ENCODE results near the gene PER3.

Gene PER3

DNA sequence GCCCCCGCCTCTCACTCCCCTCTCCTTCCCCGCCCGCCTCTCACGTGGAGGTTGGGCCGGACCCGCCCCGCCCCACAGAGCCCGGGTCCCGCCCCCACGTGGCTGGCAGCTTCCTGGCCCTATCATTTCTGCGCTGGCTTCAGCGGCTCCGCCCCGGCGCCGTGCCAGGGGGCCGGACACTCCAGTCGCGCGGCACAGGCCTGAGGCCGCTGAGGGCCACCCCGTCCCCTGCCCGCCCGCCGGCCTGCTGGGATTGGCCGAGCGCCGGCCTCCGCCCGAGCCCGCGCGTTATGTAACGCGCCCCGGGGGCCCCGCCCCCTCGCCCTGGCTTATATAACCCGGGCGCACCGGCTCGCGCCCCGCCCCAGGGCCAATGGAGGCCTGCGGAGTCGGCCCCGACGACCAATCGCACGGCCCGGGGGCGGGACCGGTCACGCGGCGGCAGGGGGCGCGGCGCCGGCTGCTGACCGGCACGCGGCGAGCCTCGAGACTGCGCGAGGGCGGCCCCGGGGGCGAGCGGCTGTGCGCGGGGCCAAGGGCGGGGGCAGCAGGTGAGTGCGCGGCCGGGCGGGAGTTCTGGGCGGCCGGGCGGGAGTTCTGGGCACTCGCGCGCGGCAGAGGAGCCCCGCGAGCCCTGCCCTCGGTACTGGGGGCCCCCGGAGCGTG, at the start of gene PER3:
PER3 (plus strand) TSS at position 466 of the 666 bp plus-strand sequence. CDS start 587 bp downstream, outside the sequence.
- DNase-seq (ENCODE audit: low read depth in 3 of 3) = peak; percentile 78 to 87 (median 78)

DNA sequence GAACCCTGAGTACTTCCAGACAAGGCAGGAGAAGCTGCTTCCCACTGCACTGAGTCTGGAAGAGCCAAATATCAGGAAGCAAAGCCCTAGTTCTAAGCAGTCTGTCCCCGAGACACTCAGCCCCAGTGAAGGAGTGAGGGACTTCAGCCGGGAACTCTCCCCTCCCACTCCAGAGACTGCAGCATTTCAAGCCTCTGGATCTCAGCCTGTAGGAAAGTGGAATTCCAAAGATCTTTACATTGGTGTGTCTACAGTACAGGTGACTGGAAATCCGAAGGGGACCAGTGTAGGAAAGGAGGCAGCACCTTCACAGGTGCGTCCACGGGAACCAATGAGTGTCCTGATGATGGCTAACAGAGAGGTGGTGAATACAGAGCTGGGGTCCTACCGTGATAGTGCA, 46.0 kb upstream of the PER3 start:
- no peak for DNase-seq (ENCODE audit: low read depth in 3 of 3)

DNA sequence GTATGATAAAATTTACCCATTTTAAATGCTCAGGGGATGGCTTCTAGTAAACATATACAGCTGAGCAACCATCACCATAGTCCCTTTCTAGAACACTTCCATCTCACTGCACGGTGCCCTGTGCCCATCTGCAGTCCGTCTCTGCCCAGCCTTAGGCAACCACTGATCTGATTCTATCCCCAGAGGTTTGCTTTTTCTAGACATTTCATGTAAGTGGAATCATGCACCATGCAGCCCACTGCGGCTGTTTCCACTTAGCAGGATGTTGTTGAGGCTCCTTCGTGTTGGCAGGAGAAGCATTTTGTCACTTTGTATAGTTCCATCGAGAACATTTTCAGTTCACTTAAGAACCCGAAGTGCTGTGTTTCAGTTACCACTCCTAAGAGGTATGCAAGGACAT, 40.7 kb upstream of the PER3 start:
- no peak for DNase-seq (ENCODE audit: low read depth in 3 of 3)

DNA sequence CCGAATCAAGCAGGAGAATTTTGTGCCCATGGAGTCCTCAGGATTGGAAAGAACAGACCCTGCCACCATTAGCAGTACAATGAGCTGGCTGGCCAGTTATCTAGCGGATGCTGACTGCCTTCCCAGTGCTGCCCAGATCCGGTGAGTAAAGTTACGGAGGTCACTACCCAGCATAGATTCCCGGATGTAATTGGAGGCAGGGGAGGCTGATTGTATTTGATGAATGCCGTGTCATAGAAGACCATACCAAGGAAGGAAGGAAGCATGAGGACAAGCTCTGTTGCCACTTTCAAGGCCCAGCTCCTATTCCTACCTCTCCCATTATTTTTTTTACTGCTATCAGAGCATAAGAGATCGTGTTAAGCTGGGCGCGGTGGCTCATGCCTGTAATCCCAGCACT, 39.2 kb upstream of the PER3 start:
- no peak for DNase-seq (ENCODE audit: low read depth in 3 of 3)

DNA sequence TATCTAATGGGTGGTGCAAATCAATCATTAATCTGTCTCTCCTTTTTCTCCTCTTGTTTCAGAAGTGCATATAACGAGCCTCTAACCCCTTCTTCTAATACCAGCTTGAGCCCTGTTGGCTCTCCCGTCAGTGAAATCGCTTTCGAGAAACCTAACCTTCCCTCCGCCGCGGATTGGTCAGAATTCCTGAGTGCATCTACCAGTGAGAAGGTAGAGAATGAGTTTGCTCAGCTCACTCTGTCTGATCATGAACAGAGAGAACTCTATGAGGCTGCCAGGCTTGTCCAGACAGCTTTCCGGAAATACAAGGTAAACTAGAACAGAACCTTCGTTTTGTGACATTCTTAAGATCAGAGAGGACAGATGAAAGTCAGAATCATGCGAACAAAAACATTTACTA, 38.3 kb upstream of the PER3 start:
- DNase-seq (ENCODE audit: low read depth in 3 of 3) = no peak

DNA sequence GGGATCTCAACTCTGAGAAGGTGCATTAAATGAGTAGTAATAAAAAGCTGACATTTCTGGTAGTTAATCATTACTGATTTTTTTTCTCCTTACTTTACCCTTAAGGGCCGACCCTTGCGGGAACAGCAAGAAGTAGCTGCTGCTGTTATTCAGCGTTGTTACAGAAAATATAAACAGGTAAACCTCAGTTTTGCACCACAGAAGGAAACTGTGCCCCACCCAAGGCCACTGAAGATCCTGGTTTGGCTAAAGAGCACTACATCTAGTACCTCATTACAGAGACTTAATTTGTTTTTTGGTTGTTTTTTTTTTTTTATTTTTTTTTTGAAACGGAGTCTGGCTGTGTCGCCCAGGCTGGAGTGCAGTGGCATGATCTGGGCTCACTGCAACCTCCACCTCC, 36.5 kb upstream of the PER3 start:
- DNase-seq (ENCODE audit: low read depth in 3 of 3) = no peak

DNA sequence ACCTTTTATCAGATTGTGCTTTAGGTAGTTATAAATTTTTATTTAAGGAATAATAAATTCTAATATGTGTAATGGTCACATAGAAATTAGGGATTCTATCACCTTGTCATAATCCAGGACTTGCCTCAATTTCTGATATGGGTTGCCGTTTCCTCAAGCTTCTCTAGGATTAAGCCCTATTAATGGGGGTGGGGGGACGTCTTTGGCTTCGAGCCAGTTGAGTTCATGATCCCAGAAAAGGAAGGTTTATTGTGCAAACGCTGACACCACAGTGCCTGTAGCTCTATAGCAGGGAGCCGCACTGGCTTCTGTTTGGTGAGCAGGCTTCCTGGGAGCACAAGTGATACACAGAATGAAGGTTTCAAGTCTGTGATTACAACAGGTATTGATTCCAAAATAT, 35.0 kb upstream of the PER3 start:
- no peak for DNase-seq (ENCODE audit: low read depth in 3 of 3)

DNA sequence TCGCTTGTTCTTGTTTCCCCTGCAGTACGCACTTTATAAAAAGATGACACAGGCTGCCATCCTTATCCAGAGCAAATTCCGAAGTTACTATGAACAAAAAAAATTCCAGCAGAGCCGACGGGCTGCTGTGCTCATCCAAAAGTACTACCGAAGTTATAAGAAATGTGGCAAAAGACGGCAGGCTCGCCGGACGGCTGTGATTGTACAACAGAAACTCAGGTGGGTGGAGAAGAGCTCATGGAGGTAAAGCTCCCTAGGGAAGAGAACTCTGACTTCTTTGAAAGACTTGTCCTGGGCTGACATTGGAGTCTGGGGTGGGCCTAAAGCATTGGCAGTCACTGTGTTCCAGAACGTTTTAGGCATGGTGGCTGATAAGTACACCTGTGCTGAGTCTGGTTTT, 32.9 kb upstream of the PER3 start:
- no peak for DNase-seq (ENCODE audit: low read depth in 3 of 3)

DNA sequence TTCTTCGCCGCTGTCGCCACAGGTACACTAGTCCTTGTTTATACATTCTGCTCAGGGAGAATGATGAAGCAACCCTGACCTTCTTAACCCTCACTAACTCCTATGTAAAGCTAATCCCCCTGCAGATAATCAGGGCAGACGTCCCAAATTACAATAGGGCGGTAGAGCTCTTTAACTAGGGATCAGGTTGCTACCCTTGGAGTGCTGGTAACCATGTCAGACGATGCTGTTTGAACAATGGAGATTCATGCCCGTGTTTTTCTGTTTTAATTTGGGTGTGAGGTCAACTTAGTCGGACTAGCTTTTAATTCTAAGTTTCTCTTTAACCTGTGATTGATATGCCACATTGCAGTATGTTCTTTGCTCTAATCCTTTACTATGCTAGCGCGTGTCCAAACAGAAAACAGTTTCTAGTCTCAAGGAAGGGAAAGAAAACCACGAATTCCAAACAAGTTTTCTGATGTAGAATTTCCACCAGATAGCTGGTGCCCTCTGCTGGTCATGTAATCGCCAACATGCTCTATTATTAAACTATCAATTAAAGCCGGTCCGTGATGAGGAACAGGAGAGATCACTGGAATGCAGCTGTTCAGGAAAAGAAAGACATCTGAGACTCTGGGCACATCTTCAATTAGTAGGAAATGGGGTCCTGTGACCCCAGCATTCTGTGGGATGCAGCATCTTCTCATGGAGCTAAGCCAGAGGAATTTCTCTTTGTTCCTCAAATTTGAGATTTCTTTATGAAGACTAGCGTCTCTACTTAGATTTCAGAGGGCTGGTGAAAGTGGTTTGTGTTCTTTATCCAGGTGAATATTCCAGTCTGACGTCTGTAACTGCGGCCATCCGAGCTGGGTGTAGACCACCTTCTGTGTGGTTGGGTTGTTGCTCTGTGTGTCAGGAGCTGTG, 31.3 kb upstream of the PER3 start:
- peak in 2 of 3 donors; percentile 24 to 27 for DNase-seq (ENCODE audit: low read depth in 3 of 3)

DNA sequence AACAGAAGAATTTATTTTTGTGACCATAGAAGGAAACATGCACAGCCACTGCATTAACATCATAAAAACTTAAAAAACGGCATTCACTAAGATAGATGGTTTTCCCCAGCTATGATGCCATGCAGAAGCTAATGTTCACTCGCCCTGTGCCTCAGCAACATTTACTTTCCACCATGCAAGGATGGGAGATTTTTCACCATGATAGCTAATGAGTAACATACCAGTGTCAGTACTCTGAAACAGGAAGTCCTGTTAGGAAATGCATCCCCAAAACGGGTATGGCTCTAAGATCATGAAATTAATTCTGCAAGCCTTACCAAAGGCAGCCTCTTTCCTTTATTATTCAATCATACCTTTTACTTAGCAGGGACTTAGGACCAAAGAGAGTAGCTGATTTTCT, 30.4 kb upstream of the PER3 start:
- no peak for DNase-seq (ENCODE audit: low read depth in 3 of 3)

DNA sequence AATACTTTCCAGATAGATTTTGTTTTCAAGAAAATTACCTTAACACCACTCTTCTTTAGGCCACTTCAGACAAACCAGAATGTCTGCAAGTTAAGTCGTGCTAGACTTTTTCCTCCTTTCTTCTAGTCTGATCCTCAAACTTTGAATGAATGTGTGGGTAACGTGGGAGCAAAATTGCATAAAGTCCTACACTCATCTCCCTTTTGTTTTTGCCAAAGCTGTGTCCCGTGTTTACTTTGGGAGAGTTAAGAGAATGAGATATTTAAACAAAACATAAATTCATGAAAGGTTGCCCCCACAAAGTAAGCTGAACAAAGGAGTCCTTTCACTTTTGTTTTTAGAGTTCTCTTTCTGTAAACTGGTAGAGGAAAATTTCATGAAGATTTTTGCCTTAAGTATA, 29.9 kb upstream of the PER3 start:
- no peak for DNase-seq (ENCODE audit: low read depth in 3 of 3)

DNA sequence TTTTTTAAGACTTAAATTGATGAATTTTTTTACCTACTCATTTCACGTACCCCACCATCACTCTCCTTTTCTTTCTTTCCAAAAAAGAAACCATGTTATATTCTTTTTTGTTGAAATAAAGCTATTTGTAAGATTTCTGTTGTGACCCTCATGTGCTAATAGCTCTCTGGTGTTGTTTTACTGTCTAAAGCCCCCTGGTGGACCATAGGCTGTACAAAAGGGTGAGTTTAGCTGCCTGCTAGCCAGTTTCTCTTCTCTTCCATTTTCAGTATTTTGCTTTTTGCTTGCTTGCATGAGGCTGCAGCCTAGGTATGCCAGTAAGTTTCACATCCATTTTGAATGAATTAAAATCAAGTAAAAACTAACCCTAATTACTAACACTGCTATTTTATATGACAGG, 28.6 kb upstream of the PER3 start:
- DNase-seq (ENCODE audit: low read depth in 3 of 3) = no peak

DNA sequence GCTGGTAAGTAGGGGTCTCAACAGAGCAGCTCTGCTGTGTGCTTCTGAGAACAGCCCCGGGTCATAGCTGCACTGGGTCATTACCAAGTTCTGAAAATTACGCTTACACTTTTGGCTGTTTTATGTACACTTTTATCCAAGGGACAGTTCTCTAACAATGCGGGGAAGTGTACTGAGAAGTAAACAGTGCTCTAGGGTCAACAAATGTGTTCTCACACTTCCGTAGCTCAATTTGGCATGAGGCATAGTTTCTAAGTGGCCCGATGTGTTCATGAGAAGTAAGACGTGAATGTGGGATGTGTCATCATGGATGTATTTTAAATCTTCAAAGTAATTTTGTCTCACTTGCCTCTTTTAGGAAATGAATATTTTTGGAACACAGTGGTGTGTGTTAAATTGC, 23.8 kb upstream of the PER3 start:
- no peak for DNase-seq (ENCODE audit: low read depth in 3 of 3)

DNA sequence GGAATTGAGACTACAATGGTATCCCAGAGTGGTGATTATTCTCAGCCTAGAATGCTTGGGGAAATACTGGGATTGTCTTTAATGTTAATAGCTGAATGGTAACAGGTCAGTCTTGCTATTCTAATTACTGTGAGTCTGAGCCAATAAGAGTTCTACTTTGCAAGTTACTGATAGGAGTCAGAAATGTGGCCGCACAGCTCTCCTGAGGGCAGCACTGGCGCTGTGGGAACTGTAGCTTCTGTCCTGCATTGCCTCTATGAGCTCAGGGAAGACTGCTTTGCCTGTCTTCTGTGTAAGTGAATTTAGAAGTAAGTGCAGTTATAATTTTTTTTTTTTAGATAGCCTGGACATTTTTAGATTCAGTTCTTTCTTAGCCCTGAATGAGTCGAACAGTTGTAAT, 23.0 kb upstream of the PER3 start:
- DNase-seq (ENCODE audit: low read depth in 3 of 3) = no peak

DNA sequence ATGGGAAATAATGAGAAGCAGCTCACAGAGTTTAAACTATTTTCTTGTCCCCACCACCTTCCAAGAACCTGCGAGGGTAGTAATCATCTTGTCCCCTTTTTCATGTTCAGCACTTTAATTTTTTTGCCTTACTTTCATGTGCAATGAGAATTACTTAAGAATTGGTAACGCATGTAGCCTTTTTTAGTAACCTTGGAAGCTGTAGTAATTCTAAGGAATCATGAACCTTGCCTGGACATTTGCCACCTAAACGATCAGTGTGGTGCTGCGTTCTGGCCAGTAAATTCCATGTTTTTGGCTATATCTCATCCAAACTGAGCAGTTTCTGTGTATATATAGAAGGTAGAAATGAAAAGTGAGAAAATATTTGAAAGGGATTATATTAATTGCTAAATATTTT, 16.9 kb upstream of the PER3 start:
- DNase-seq (ENCODE audit: low read depth in 3 of 3) = no peak

DNA sequence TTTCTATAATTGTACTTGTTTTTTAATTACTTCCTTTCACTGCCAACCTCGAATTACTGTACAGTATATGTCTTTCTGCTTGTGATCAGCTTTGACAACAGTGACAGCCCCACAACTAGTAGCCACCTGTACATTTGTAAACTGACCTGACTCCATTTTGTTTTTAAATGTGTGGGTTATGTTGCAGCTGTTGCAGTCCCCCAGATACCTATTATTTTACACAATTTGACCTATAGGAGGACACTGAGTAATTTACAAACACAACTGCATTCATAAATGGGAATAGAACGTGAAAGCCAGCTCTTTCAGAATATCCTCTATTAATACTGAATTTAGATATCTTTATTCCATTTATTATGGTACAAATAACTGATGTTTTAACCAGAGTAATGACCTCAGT, 15.5 kb upstream of the PER3 start:
- DNase-seq (ENCODE audit: low read depth in 3 of 3) = no peak

DNA sequence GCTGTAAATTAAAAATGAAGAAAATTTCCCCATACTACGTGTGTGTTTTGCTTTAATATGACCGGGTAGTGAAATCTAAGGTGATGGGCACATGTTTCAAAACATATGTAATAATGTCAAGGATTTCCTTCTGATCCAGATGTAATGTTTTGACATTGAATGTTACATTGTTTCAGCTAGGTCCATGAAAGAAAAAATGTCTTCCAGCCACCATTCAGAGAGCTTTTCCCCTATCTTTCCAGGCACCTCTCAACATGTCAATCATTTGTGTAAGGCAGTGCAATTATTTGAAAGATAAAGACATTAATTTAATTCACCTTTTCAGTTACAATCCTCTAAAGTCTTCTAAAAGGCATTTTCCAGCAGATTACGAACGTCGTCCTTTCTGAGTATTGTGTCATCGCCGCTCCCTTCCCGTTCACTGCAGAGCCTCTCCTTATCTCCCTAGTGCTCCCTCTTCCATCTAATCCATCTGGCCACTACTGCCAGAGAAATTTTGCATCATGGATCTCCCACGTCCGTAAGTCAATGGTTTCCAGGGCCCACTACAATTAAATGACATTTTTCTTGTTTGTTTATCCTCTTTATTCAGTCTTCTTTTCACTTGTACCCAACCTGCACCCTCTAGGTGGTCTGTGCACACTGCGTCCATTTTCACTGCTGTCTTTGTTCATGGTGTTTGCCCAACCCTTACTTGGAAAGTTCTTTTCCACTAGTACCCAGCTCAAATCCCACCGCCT, 14.2 kb upstream of the PER3 start:
- no peak for DNase-seq (ENCODE audit: low read depth in 3 of 3)

DNA sequence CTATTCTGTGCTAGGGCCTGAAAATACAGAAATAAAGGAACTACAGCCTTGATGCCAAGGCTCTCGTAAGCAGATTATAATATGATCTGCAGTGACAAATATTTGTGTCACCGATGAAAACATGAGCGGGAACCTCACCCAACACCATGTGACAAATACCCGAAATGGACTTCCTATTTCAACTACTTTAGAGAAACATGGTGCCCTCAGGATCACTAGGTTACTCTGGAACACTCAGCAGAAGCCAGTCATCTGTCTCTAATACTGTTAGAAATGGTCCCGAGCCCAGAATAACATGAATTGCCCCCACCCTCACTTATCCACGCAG, 13.5 kb upstream of the PER3 start:
- DNase-seq (ENCODE audit: low read depth in 3 of 3) = no peak

DNA sequence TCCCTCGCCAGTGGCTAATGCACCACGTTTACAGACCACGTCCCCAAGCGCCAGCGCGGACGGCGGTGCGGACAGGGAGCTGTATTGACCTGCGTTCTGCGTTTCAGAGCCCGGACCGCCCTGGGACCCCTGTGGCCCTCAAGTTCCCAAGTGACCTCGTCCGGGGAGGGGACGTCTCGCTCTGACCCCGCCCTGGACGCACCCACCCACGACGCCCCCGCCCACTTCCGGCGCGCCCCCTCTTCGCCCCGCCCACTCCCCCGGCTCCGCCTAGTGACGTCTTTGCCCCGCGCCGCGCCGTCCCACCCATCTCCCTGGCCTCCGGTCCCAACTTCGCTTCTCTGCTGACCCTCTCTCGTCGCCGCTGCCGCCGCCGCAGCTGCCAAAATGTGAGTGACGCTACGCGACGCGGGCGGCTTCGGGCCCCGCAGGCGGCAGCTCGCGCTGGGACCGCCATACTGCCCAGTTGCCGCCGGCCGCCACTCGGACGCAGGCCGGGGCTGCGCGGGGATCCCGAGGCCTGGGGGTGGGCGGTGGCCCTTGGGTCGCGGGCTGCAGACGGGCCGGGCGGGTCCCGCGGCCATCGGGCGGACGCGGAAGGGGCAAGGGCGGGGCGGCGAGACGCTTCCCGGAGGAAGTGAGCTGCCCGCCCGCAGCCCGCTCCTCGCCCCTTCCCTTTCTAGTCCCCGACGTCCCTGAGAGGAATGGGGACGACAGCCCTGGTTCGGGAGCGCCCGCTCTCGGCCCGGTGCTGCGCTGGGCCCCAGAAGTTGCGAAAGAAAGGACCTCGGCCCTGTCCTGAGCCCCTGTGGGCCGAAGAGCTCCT, 12.9 kb upstream of the PER3 start, which contains the start of gene VAMP3:
VAMP3 (plus strand) TSS at position 300 of the 826 bp plus-strand sequence; CDS start at position 388, 88 bp downstream.
- peak; percentile 80 to 86 (median 83) for DNase-seq (ENCODE audit: low read depth in 3 of 3)

DNA sequence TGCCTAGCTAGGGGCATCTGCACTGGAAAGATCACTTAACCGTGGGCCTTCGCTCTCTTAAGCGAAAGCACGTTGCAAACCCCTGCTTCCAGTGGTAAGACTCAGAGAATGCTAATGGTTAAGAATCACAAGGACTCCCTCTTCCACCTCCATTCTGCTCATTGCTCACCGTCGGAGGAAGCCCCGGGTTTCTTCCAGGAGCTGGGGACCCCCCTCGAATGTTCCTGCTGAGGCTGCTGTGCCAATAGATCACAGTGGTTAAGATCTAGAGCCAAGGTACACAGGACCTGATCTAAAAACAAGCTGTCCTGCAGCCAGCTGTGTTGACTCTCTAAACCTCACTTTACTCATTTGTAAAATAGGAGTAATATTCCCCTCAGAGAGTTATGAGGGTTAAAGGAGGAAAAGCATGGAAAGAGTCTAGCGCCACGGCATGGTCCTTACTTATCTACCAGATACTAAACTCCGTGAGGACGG, 12.2 kb upstream of the PER3 start:
- DNase-seq (ENCODE audit: low read depth in 3 of 3) = no peak

DNA sequence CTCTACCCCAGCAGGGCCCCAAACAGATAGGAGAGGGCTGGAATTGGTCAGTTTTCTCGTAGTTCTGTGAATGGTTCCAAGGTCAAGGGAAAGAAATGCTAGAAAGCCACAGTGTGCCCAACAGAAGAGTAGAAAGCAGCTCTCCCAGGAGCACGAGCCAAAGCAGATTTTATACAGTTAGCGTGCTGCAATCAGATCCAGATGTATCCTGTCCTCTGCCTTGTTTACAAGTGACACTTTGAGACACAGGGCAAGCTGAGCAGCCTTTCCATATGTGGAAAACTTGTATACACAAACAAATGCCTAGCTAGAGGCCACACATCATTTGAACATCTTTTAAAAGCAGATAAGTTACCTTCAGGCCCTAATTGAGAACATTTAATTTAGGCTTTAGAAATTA, 6.5 kb upstream of the PER3 start:
- DNase-seq (ENCODE audit: low read depth in 3 of 3) = no peak
